Ovary (tissue), 9 donors: ENCODE results near the gene SUMO1. TPM values are rescaled to one million over a fixed set of nuclear protein-coding genes. Genes with fewer than 3 reads are reported as not detected.

Source experiments
- DNase-seq, 5 donors: peaks; one replicate each; pipeline ENCODE4 v3.0.0-alpha.2; 2019 to 2020
- H3K27ac ChIP-seq, 2 donors: fragments of 200-600 bp; one replicate each; pipeline versions ENCODE4 v1.5.1 to v1.8.0; 2019 to 2022
- H3K27me3 ChIP-seq: fragments of 200-600 bp; one replicate; pipeline ENCODE4 v1.8.0; 2022
- H3K36me3 ChIP-seq: fragments of 200-600 bp; sonication (generic); one replicate; pipeline ENCODE4 v1.5.1; 2019
- H3K4me1 ChIP-seq: one replicate; pipeline ENCODE4 v1.8.1; 2013; ENCODE audit warnings: mild to moderate bottlenecking, moderate library complexity; ENCODE audit not compliant: insufficient read depth
- H3K4me3 ChIP-seq: fragments of 200-600 bp; sonication (generic); one replicate; pipeline ENCODE4 v1.5.1; 2017
- H3K9me3 ChIP-seq, 2 donors: fragments of 200-600 bp in 1 of 2; sonication (generic) in 1 of 2; one replicate each; pipeline versions ENCODE4 v1.5.1 to v1.8.1; 2013 to 2019; ENCODE audit warnings: mild to moderate bottlenecking in 1 of 2, moderate library complexity in 1 of 2
- EP300 ChIP-seq: sonication (generic); formaldehyde crosslinking; IDR thresholded peaks from one replicate; pipeline ENCODE4 v1.6.1; 2017; ENCODE audit warnings: antibody characterized with exemption
- POLR2A ChIP-seq: fragments of 450-650 bp; IDR thresholded peaks from one replicate; pipeline ENCODE4 v1.6.1; 2017; ENCODE audit warnings: antibody characterized with exemption, mild to moderate bottlenecking, moderate library complexity
- WGBS, 3 donors: extraction: QIAGEN DNeasy Blood & Tissue Kit in 1 of 3; methylation state at CpG; one replicate each; pipeline versions ENCODE4 v1.1.5 to v1.1.7; 2013 to 2017; 5-methylcytosine and 5-hydroxymethylcytosine counted together
- intact Hi-C, 4 donors: fragments of 100-400 bp; cut with DNase I; formaldehyde crosslinking; loops; one replicate each; pipeline versions ENCODE4 v1.11.0 to v1.15.1; 2022 to 2023
- polyA plus RNA-seq, 2 donors: library from polyadenylated mRNA; stranded (reverse); fragments of 200-250 nt in 1 of 2; fragments of 350-450 nt in 1 of 2; fragmentation: Illumina TruSeq in 1 of 2; extraction: RNeasy Lipid Tissue Mini Kit (QIAGEN cat#74804) in 1 of 2; gene quantifications; one replicate each; pipeline ENCODE4 v1.2.3, GENCODE V29; 2013 to 2014
- total RNA-seq, 7 donors: library from RNA; depleted of rRNA in 2 of 7; stranded (reverse); fragments of >200 nt in 2 of 7; fragmentation: NEBNext Ultra II Directional in 3 of 7; extraction: Animal tissue kit (Norgen Biotek cat#: 25700) in 3 of 7; gene quantifications; one replicate each; pipeline versions ENCODE4 v1.1.0 to v1.2.4, GENCODE V29; 2016 to 2023
- TF ChIP-seq, protein P1 (sequence below), 3 donors: fragments of 450-650 bp in 2 of 3; fragments of 200-600 bp in 1 of 3; IDR thresholded peaks; one replicate each; pipeline versions ENCODE4 v1.5.1 to v1.8.0; 2016 to 2022; ENCODE audit warnings: antibody characterized with exemption in 3 of 3, mild to moderate bottlenecking in 1 of 3
- donor health status: DM: no; HTN: no; CAD: no; lungs with moderate emphysema.
- donor health status: DM: no; HTN: no; CAD: no.
- donor health status: Bipolar disorder and iron deficiency.
- donor health status: DM: yes; HTN: yes; CAD: no.
- donor health status: DM: no; HTN: no; CAD: no.
- donor health status: DM: yes; HTN: yes; CAD: no.

The SUMO1 gene
- total and polyA plus RNA-seq, 9 donors: 41.7 to 97.0 (median 67.1) TPM

DNA sequence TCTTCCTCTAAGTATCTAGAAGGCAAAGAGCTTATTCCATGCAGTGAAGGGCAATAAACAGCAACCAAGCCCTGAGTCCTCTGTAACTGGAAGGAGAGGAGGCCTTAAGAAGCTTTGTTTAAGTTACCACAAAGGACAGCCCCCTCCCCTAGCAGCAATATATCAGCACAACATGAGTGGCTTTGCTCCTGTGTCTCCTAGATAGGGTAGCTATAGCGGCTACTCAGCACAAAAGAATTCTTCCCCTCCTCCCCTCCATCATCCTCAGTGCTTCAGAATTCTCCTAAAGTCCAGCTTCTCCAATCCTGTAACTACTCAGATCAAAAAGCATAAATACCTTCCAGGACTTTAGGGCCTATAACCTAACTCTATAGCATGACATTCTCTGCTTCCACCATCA lies 16.5 kb downstream of the SUMO1 start:
- WGBS, 3 donors: 67 to 76% (median 70%) methylated on average over 1 of the region's 1 CpG
- no peak overlapping the region for H3K27ac ChIP-seq
- no peak for TF ChIP-seq EP300
- TF ChIP-seq POLR2A: no peak
- TF ChIP-seq, protein P1, sequence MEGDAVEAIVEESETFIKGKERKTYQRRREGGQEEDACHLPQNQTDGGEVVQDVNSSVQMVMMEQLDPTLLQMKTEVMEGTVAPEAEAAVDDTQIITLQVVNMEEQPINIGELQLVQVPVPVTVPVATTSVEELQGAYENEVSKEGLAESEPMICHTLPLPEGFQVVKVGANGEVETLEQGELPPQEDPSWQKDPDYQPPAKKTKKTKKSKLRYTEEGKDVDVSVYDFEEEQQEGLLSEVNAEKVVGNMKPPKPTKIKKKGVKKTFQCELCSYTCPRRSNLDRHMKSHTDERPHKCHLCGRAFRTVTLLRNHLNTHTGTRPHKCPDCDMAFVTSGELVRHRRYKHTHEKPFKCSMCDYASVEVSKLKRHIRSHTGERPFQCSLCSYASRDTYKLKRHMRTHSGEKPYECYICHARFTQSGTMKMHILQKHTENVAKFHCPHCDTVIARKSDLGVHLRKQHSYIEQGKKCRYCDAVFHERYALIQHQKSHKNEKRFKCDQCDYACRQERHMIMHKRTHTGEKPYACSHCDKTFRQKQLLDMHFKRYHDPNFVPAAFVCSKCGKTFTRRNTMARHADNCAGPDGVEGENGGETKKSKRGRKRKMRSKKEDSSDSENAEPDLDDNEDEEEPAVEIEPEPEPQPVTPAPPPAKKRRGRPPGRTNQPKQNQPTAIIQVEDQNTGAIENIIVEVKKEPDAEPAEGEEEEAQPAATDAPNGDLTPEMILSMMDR (IDR thresholded peaks at IDR 0.05): no peak
- H3K36me3 ChIP-seq: no peaks in the 10 kb centered on the region
- no peaks in the 10 kb centered on the region for H3K27me3 ChIP-seq
- intact Hi-C loops: no loop called here
- H3K4me3 ChIP-seq: no peak overlapping the region
- H3K9me3 ChIP-seq: no peaks in the 10 kb centered on the region
- H3K4me1 ChIP-seq: peaks cover 1% of the 10 kb centered on the region
- DNase-seq: no peak

DNA sequence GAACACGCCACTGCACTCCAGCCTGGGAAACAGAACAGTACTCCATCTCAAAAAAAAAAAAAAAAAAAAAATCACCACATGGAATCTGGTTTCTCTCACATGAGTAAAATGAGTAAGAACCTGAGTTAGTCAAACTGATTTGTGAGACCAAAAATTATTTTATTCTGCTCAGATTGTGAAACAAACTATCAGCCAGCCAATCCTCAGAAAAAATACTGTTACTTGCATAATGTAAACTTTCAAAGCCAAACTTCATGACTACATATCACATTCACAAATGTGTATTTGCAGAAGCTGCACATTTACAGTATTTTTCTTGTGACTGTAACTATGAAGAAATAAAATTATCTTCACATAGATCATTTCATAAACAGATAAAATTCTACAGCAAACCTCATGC lies 23.2 kb downstream of the SUMO1 start:
- 85 to 100% (median 100%) methylated on average over 1 of the region's 1 CpG for WGBS, 3 donors
- Histone ChIP-seq H3K4me3 (no peak overlapping the region), H3K36me3 (no peaks in the 10 kb centered on the region), H3K4me1 (no peaks in the 10 kb centered on the region), H3K27me3 (no peaks in the 10 kb centered on the region), H3K9me3 (no peaks in the 10 kb centered on the region), H3K27ac (no peak overlapping the region)
- intact Hi-C loops: no loop called here
- no peak for DNase-seq
- TF ChIP-seq EP300 (no peak), POLR2A (no peak)
- TF ChIP-seq, protein P1 (IDR thresholded peaks at IDR 0.05): no peak

DNA sequence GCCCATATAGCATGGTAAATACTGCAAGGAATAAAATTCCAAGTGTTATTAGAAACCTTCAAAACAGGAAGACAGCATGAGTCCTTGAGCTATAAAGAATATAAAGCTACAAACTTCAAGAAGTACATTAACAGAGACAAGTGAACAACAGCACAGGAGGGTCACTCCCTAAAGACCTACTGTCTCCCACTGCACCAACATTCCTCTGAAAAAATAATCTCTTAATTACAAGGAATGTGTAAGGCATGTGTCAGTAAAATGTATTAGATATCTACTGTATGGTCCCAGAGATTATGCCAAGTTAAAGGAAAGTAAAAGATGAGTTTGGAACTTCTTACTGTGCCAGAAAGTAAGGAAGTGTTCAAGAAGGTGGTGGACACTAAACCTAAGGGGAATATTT lies 29.9 kb downstream of the SUMO1 start:
- no peak for TF ChIP-seq EP300
- TF ChIP-seq, protein P1 (IDR thresholded peaks at IDR 0.05): no peak
- TF ChIP-seq POLR2A: no peak
- H3K27ac ChIP-seq: no peak overlapping the region
- no peak overlapping the region for H3K4me3 ChIP-seq
- no peak for DNase-seq
- no peaks in the 10 kb centered on the region for H3K4me1 ChIP-seq
- no peaks in the 10 kb centered on the region for H3K36me3 ChIP-seq
- no peaks in the 10 kb centered on the region for H3K27me3 ChIP-seq
- no peaks in the 10 kb centered on the region for H3K9me3 ChIP-seq
- intact Hi-C loops: no loop called here

DNA sequence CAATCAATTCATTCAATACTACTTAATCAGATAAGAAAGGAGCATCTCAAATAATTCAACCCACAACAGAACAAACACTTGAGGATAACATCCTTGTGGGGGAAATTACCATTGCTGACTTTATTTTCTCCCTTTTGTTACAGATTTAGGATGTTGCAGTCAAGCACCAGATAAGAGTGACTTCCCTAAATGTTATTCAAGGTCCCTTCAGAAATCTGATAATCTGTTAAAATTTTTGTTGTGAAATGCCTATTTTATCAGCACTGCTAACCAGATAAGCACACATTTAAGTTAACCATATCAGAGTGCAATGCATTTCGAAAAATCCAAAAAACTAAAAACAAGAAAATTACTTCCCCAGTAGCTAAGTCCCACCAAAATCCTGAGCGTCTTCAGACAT lies 33.5 kb downstream of the SUMO1 start:
- WGBS, 3 donors: 91 to 98% (median 97%) methylated on average over 2 of the region's 2 CpGs
- Histone ChIP-seq H3K36me3 (no peaks in the 10 kb centered on the region), H3K27ac (no peak overlapping the region), H3K9me3 (no peaks in the 10 kb centered on the region), H3K4me3 (no peak overlapping the region), H3K4me1 (no peaks in the 10 kb centered on the region), H3K27me3 (no peaks in the 10 kb centered on the region)
- TF ChIP-seq, protein P1 (IDR thresholded peaks at IDR 0.05): no peak
- TF ChIP-seq EP300: no peak
- no peak for TF ChIP-seq POLR2A
- intact Hi-C loops: no loop called here
- DNase-seq: no peak

DNA sequence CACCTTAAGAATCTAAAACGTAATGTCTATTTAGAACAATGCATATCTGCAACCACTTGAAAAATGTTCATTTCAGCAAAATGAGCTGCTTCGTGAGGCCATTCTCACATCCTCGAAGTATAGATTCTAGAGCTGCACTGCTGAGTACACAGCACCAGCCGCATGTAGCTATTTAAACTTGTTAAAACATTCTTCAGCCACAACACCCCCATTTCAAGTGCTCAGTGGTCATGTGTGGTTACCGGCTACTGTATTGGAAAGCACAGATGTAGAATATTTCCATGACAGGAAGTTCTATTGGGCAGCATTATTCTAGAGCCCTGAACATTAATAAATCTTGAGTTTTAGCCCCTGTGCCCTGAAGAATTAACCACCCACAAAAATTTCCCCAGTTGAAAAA lies 35.0 kb downstream of the SUMO1 start:
- no peak for TF ChIP-seq EP300
- TF ChIP-seq POLR2A: no peak
- TF ChIP-seq, protein P1 (IDR thresholded peaks at IDR 0.05): no peak
- no peak for DNase-seq
- Histone ChIP-seq H3K9me3 (no peaks in the 10 kb centered on the region), H3K27me3 (no peaks in the 10 kb centered on the region), H3K4me1 (no peaks in the 10 kb centered on the region), H3K36me3 (no peaks in the 10 kb centered on the region), H3K4me3 (no peak overlapping the region), H3K27ac (no peak overlapping the region)
- intact Hi-C loops: no loop called here
- WGBS, 3 donors: 92 to 94% (median 93%) methylated on average over 5 of the region's 5 CpGs
